GM12878 (cell line): Measurements from ENCODE around the gene EFTUD2. TPM values are rescaled to one million over a fixed set of nuclear protein-coding genes. Genes with fewer than 3 reads are reported as not detected.

Experiments used
- ATAC-seq: fragments of 200-7000 bp; cut with Tn5 transposase; 3 replicates; pipeline ENCODE4 v1.9.1; 2020; ENCODE audit warnings: mild to moderate bottlenecking, moderate library complexity
- BruUV-seq: library from RNA; stranded (reverse); fragments of 400-500 nt; replicated peaks from 2 replicates; lab custom pipeline; 2021; lab: Mats Ljungman, UMichigan
- CTCF ChIA-PET: fragments of 300-600 bp; sonication (Branson Sonifier 250); formaldehyde crosslinking; extraction: SDS; loops from one replicate; lab custom pipeline; 2021; ENCODE audit warnings: inconsistent platforms; lab: Yijun Ruan, JAX
- POLR2A ChIA-PET: fragments of 350-600 bp; formaldehyde crosslinking; extraction: SDS; loops from one replicate; lab custom pipeline; 2021; ENCODE audit warnings: inconsistent platforms; lab: Charles Lee
- RAD21 ChIA-PET: fragments of 300-600 bp; sonication (Branson Sonifier 250); formaldehyde crosslinking; loops from one replicate; lab custom pipeline; 2023; ENCODE audit warnings: antibody characterized with exemption; ENCODE audit not compliant: unreplicated experiment; lab: Charles Lee
- SMC1A ChIA-PET: fragments of 300-600 bp; sonication (Branson Sonifier 250); formaldehyde crosslinking; loops from one replicate; lab custom pipeline; 2023; ENCODE audit not compliant: unreplicated experiment, uncharacterized antibody; lab: Charles Lee
- DNase-seq: peaks from one replicate; pipeline ENCODE4 v3.0.0-alpha.2; 2011; ENCODE audit warnings: low read depth, low spot score
- FAIRE-seq: peaks from 3 replicates; lab custom pipeline; 2011; peaks lifted over from hg19 to GRCh38; lab: Jason Lieb, UNC
- H2AFZ ChIP-seq: 2 replicates; pipeline ENCODE4 v1.6.0; 2011; ENCODE audit warnings: low read depth, low read length, control low read depth; ENCODE audit not compliant: control insufficient read depth
- H3K27ac ChIP-seq: 2 replicates; pipeline ENCODE4 v1.5.1; 2011; ENCODE audit warnings: control low read depth; ENCODE audit not compliant: control insufficient read depth, insufficient read depth
- H3K27me3 ChIP-seq, 2 experiments: replicated peaks in 1 of 2; 2 replicates each; pipeline versions ENCODE4 v1.6.0 to v1.6.1; 2011; ENCODE audit warnings: low read length in 1 of 2; ENCODE audit not compliant: control insufficient read depth in 2 of 2, insufficient read depth in 2 of 2
- H3K36me3 ChIP-seq, 2 experiments: 2 replicates each; pipeline ENCODE4 v1.5.1; 2011; ENCODE audit warnings: low read length in 1 of 2; ENCODE audit not compliant: control insufficient read depth in 2 of 2, insufficient read depth in 2 of 2
- H3K4me1 ChIP-seq: 2 replicates; pipeline ENCODE4 v1.6.1; 2011; ENCODE audit warnings: mild to moderate bottlenecking, low read length, moderate library complexity, mixed read lengths; ENCODE audit not compliant: control insufficient read depth, insufficient read depth
- H3K4me2 ChIP-seq: 2 replicates; pipeline ENCODE4 v1.6.0; 2011; ENCODE audit warnings: control low read depth; ENCODE audit not compliant: control insufficient read depth, insufficient read depth
- H3K4me3 ChIP-seq: fragments of 200-600 bp; sonication (generic); 2 replicates; pipeline ENCODE4 v1.5.1; 2016
- H3K79me2 ChIP-seq: 2 replicates; pipeline ENCODE4 v1.6.0; 2011; ENCODE audit warnings: low read length; ENCODE audit not compliant: control insufficient read depth, insufficient read depth
- H3K9ac ChIP-seq: 2 replicates; pipeline ENCODE4 v1.8.0; 2011; ENCODE audit warnings: low read length, control low read depth, mixed read lengths; ENCODE audit not compliant: control insufficient read depth, insufficient read depth
- H3K9me3 ChIP-seq: replicated peaks from 3 replicates; pipeline ENCODE4 v1.5.1; 2011; ENCODE audit warnings: mild to moderate bottlenecking, low read length; ENCODE audit not compliant: control insufficient read depth, insufficient read depth
- H4K20me1 ChIP-seq: 2 replicates; pipeline ENCODE4 v1.6.0; 2011; ENCODE audit not compliant: control insufficient read depth, insufficient read depth
- HDAC2 ChIP-seq: fragments of 200-600 bp; sonication (generic); IDR thresholded peaks from 2 replicates; pipeline ENCODE4 v1.6.1; 2017
- MXI1 ChIP-seq: fragments of 150-350 bp; IDR thresholded peaks from 2 replicates; pipeline ENCODE4 v1.6.1; 2011; ENCODE audit warnings: low read depth, mild to moderate bottlenecking, inconsistent platforms, low read length, improper control_type of control experiment
- NFYB ChIP-seq: IDR thresholded peaks from 2 replicates; pipeline ENCODE4 v1.6.1; 2011; ENCODE audit warnings: low read depth, mild to moderate bottlenecking, low read length, improper control_type of control experiment, moderate library complexity; ENCODE audit not compliant: insufficient read depth
- NR2F1 ChIP-seq: fragments of 450-650 bp; conservative IDR thresholded peaks from 2 replicates; pipeline ENCODE4 v1.6.1; 2017; ENCODE audit warnings: mild to moderate bottlenecking
- NRF1 ChIP-seq: conservative IDR thresholded peaks from 2 replicates; pipeline ENCODE4 v1.6.1; 2011; ENCODE audit warnings: mild to moderate bottlenecking, low read depth, low read length, improper control_type of control experiment
- PML ChIP-seq: IDR thresholded peaks from 2 replicates; pipeline ENCODE4 v1.6.1; 2012; ENCODE audit warnings: low read length, inconsistent platforms
- SIX5 ChIP-seq: IDR thresholded peaks from 2 replicates; pipeline ENCODE4 v1.6.1; 2011; ENCODE audit warnings: mild to moderate bottlenecking, low read depth, low read length, moderate library complexity; ENCODE audit not compliant: severe bottlenecking
- WRNIP1 ChIP-seq: IDR thresholded peaks from 2 replicates; pipeline ENCODE4 v1.6.1; 2011; ENCODE audit warnings: low read depth, low read length, improper control_type of control experiment, borderline replicate concordance
- WGBS: methylation state at CpG from one replicate; pipeline ENCODE4 v1.1.6; 2016; ENCODE audit warnings: low lambda C conversion rate; ENCODE audit not compliant: insufficient replicate concordance, insufficient coverage; ENCODE audit errors: missing lambda C conversion rate; 5-methylcytosine and 5-hydroxymethylcytosine counted together
- in situ Hi-C: fragments of 300-500 bp; cut with MboI; formaldehyde crosslinking; loops from 9 replicates; pipeline ENCODE4 v1.14.3; 2018; ENCODE audit warnings: mixed read lengths
- intact Hi-C: fragments of 100-400 bp; cut with micrococcal nuclease; formaldehyde crosslinking; loops from one replicate; pipeline ENCODE4 v1.14.2; 2022; ENCODE audit not compliant: unreplicated experiment
- polyA plus RNA-seq, 11 experiments: library from polyadenylated mRNA; depleted of rRNA in 4 of 11; unstranded in 6 of 11; stranded (reverse) in 5 of 11; fragments of >200 nt; fragmentation: Nextera tagmentation in 4 of 11; fragmentation: Illumina TruSeq in 1 of 11; extraction: Ambion mirVana in 4 of 11; extraction: Trizol in 1 of 11; gene quantifications; 1 replicate in 1 of 11; 2 replicates in 10 of 11; pipeline versions ENCODE4 v1.2.1 to v1.2.3, GENCODE V29; 2011 to 2016; ENCODE audit warnings: inconsistent platforms in 2 of 11, missing spikeins in 2 of 11, low read depth in 1 of 11
- total RNA-seq, 4 experiments: library from RNA; depleted of rRNA in 3 of 4; stranded (reverse); fragments of >200 nt in 3 of 4; fragmentation: Illumina TruSeq in 1 of 4; extraction: Trizol in 1 of 4; gene quantifications; 2 replicates each; pipeline versions ENCODE4 v1.2.1 to v1.2.3, GENCODE V29; 2013 to 2021
- TF ChIP-seq, protein P1 (sequence below): fragments of 450-650 bp; formaldehyde crosslinking; IDR thresholded peaks from 2 replicates; pipeline ENCODE4 v1.4.0; 2020; ENCODE audit warnings: mild to moderate bottlenecking, moderate library complexity
- TF ChIP-seq, protein P2 (sequence below): fragments of 450-650 bp; IDR thresholded peaks from 2 replicates; pipeline ENCODE4 v1.6.1; 2017; ENCODE audit warnings: mild to moderate bottlenecking, moderate library complexity
- TF ChIP-seq, protein P3 (sequence below): fragments of 450-650 bp; formaldehyde crosslinking; IDR thresholded peaks from 2 replicates; pipeline ENCODE4 v1.4.0; 2022; ENCODE audit warnings: mild to moderate bottlenecking, moderate library complexity

Gene EFTUD2
- total and polyA plus RNA-seq, 10 of the 15 experiments (the other 5 are each of a cell fraction or from before 2014, with no cell fraction given), result 33.0 to 198 (median 126) TPM

DNA sequence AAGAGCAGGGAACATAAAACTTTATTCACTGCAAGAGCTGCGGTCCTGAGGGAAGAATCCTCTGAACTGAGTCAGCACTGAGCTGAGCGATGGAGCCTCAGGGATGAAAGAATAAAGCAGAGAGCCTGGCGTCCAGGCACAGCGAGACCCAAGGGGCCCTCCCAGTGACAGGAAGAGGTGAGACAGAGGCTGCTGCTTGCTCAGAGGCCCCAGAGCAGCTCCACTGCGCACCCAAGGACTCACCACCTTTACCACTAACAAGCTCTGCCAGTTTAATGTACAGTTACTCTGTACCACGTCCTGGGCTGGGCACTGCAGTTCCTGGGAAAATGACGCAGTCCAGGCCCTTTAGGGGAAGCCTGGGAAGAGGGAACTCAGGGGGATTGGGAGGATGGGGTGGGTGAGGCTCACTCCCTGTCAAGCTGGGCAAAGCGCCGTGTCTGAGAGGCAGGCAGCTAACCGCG is 10.5 kb upstream of the EFTUD2 start:
- no peak overlapping the region for H3K27ac ChIP-seq
- no peaks in the 10 kb centered on the region for H4K20me1 ChIP-seq
- ATAC-seq (no peak), FAIRE-seq (no peak), DNase-seq (no peak)
- no peaks in the 10 kb centered on the region; a peak in 3 of 4 replicates for H3K27me3 ChIP-seq
- H3K9me3 ChIP-seq, result no peaks in the 10 kb centered on the region
- 48% methylated on average over 11 of the region's 11 CpGs for WGBS
- CTCF ChIA-PET, result interaction anchor here (0.9 to 2.6 kb wide), 6 partner anchors 9 to 226 kb away, joined by 3 to 17 read pairs (median 6); partner anchors contain the start of gene ACBD4
- peaks cover 9% of the 10 kb centered on the region for H3K4me1 ChIP-seq
- SMC1A ChIA-PET, result interaction anchor here (0.9 to 2.6 kb wide), 2 partner anchors 8 to 11 kb away, joined by 3 to 12 read pairs; no protein-coding TSS in a partner anchor
- no peak overlapping the region for H3K9ac ChIP-seq
- no peak overlapping the region for H3K4me2 ChIP-seq
- BruUV-seq, result no TSS peak
- no peak overlapping the region for H3K4me3 ChIP-seq
- intact Hi-C loops, result no loop called here
- H2AFZ ChIP-seq, result no peak overlapping the region
- RAD21 ChIA-PET, result interaction anchor here (1.1 kb wide), 1 partner anchor 10 kb away, joined by 3 read pairs; no protein-coding TSS in a partner anchor
- in situ Hi-C loops, result no loop called here
- no peaks in the 10 kb centered on the region for H3K79me2 ChIP-seq
- H3K36me3 ChIP-seq, result no peaks in the 10 kb centered on the region
- POLR2A ChIA-PET, result interaction anchor here (1.0 kb wide), 1 partner anchor 12 kb away, joined by 3 read pairs; no protein-coding TSS in a partner anchor
- TF ChIP-seq WRNIP1 (no peak), NR2F1 (no peak), NRF1 (no peak), NFYB (no peak), PML (no peak), SIX5 (no peak), HDAC2 (no peak), MXI1 (no peak)
- TF ChIP-seq, protein P1, sequence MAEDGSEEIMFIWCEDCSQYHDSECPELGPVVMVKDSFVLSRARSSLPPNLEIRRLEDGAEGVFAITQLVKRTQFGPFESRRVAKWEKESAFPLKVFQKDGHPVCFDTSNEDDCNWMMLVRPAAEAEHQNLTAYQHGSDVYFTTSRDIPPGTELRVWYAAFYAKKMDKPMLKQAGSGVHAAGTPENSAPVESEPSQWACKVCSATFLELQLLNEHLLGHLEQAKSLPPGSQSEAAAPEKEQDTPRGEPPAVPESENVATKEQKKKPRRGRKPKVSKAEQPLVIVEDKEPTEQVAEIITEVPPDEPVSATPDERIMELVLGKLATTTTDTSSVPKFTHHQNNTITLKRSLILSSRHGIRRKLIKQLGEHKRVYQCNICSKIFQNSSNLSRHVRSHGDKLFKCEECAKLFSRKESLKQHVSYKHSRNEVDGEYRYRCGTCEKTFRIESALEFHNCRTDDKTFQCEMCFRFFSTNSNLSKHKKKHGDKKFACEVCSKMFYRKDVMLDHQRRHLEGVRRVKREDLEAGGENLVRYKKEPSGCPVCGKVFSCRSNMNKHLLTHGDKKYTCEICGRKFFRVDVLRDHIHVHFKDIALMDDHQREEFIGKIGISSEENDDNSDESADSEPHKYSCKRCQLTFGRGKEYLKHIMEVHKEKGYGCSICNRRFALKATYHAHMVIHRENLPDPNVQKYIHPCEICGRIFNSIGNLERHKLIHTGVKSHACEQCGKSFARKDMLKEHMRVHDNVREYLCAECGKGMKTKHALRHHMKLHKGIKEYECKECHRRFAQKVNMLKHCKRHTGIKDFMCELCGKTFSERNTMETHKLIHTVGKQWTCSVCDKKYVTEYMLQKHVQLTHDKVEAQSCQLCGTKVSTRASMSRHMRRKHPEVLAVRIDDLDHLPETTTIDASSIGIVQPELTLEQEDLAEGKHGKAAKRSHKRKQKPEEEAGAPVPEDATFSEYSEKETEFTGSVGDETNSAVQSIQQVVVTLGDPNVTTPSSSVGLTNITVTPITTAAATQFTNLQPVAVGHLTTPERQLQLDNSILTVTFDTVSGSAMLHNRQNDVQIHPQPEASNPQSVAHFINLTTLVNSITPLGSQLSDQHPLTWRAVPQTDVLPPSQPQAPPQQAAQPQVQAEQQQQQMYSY, result no peak
- TF ChIP-seq, protein P2, sequence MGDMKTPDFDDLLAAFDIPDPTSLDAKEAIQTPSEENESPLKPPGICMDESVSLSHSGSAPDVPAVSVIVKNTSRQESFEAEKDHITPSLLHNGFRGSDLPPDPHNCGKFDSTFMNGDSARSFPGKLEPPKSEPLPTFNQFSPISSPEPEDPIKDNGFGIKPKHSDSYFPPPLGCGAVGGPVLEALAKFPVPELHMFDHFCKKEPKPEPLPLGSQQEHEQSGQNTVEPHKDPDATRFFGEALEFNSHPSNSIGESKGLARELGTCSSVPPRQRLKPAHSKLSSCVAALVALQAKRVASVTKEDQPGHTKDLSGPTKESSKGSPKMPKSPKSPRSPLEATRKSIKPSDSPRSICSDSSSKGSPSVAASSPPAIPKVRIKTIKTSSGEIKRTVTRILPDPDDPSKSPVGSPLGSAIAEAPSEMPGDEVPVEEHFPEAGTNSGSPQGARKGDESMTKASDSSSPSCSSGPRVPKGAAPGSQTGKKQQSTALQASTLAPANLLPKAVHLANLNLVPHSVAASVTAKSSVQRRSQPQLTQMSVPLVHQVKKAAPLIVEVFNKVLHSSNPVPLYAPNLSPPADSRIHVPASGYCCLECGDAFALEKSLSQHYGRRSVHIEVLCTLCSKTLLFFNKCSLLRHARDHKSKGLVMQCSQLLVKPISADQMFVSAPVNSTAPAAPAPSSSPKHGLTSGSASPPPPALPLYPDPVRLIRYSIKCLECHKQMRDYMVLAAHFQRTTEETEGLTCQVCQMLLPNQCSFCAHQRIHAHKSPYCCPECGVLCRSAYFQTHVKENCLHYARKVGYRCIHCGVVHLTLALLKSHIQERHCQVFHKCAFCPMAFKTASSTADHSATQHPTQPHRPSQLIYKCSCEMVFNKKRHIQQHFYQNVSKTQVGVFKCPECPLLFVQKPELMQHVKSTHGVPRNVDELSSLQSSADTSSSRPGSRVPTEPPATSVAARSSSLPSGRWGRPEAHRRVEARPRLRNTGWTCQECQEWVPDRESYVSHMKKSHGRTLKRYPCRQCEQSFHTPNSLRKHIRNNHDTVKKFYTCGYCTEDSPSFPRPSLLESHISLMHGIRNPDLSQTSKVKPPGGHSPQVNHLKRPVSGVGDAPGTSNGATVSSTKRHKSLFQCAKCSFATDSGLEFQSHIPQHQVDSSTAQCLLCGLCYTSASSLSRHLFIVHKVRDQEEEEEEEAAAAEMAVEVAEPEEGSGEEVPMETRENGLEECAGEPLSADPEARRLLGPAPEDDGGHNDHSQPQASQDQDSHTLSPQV, result no peak
- TF ChIP-seq, protein P3, sequence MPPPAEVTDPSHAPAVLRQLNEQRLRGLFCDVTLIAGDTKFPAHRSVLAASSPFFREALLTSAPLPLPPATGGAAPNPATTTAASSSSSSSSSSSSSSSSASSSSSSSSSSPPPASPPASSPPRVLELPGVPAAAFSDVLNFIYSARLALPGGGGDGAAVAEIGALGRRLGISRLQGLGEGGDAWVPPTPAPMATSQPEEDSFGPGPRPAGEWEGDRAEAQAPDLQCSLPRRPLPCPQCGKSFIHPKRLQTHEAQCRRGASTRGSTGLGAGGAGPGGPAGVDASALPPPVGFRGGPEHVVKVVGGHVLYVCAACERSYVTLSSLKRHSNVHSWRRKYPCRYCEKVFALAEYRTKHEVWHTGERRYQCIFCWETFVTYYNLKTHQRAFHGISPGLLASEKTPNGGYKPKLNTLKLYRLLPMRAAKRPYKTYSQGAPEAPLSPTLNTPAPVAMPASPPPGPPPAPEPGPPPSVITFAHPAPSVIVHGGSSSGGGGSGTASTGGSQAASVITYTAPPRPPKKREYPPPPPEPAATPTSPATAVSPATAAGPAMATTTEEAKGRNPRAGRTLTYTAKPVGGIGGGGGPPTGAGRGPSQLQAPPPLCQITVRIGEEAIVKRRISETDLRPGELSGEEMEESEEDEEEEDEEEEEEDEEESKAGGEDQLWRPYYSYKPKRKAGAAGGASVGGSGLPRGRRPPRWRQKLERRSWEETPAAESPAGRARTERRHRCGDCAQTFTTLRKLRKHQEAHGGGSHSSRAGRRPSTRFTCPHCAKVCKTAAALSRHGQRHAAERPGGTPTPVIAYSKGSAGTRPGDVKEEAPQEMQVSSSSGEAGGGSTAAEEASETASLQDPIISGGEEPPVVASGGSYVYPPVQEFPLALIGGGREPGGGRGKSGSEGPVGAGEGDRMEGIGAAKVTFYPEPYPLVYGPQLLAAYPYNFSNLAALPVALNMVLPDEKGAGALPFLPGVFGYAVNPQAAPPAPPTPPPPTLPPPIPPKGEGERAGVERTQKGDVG (CRISPR knock-in tag), result no peak
